ENCODE results near the gene SCRT2. TPM values are rescaled to one million over a fixed set of nuclear protein-coding genes. Genes with fewer than 3 reads are reported as not detected.
A peak's percentile ranks its signal among the peaks of the same experiment; 100 is the strongest.

SCRT2 gene
- total and polyA plus RNA-seq, 2 of the 8 experiments (the other 6 are each of a cell fraction or from before 2014, with no cell fraction given), result 0.12 to 0.34 TPM

DNA sequence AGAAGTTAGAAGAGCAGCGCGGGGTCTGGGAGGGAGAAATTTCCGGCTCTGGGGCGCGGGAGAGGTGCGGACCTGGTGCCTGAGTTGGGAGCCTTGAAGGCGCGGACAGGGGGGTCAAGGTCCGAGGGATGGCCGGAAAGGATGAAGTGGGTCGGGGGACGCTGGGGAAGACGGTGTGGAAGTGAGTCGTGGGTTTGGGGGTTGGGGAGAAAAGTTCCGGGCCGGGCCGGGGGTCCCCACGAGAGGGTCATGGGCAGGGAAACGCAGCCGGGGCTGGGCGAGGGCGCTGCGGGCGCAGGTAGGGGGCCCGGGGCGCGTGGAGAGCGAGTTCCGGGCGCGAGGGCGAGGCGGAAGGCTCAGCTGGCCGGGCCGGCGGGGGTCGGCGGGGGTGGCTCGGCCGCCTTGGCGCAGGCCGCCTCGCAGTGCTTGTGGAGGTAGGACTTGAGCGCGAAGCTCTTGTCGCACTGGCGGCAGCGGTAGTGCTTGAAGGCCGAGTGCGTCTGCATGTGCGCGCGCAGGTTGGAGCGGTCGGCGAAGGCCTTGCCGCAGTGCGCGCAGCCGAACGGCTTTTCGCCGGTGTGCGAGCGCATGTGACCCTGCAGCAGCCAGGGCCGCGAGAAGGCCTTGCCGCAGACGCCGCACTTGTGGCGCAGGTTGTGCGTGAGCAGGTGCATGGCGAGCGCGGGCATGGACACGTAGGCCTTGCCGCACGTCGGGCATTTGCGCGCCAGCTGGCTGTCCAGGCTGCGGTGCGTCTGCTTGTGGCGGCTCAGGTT, 12.1 kb downstream of the SCRT2 start:
- Histone ChIP-seq H2BK120ac (replicated peaks; ENCODE audit: low read depth, low read length) (no peak overlapping the region), H3K4me2 (ENCODE audit: insufficient read depth in 1 of 2, low read depth in 2 of 2, low read length in 2 of 2) (peak overlapping the region; percentile 4 to 58; a peak in 3 of 4 replicates), H2BK12ac (ENCODE audit: low read depth, low read length) (peak overlapping the region; percentile 96; the same call in 1 of the 2 replicates), H3K79me2 (ENCODE audit: control insufficient read depth in 1 of 2, insufficient read depth in 2 of 2, low read length in 2 of 2) (no peaks in the 10 kb centered on the region), H4K91ac (replicated peaks; ENCODE audit: insufficient read length, low read length) (peak overlapping the region; percentile 91), H2AK5ac (ENCODE audit: low read depth, low read length) (peak overlapping the region; percentile 71; the same call in 1 of the 2 replicates), H3K23ac (ENCODE audit: insufficient read length) (no peak overlapping the region), H3K27ac (ENCODE audit: low read depth, low read length) (no peak overlapping the region), H2BK5ac (ENCODE audit: low read depth, low read length) (peak overlapping the region; percentile 29; the same call in 1 of the 2 replicates), H2BK15ac (ENCODE audit: low read length) (peak overlapping the region; percentile 48; the same call in 1 of the 2 replicates), H3K9ac (replicated peaks in 1 of 4; ENCODE audit: extremely low read depth in 1 of 4, low read depth in 3 of 4, low read length in 3 of 4) (no peak overlapping the region), H3K79me1 (ENCODE audit: low read depth, low read length) (no peaks in the 10 kb centered on the region), H4K8ac (ENCODE audit: extremely low read depth, insufficient read depth, low read length) (no peak overlapping the region; the same call in 1 of the 2 replicates), H3K23me2 (ENCODE audit: low read depth, low read length) (peaks cover 3% of the 10 kb centered on the region), H3K4me3 (ENCODE audit: extremely low read depth in 1 of 4, insufficient read depth in 2 of 4, low read depth in 3 of 4, low read length in 4 of 4) (no peak overlapping the region), H3K4me1 (replicated peaks in 1 of 4; ENCODE audit: control insufficient read depth in 3 of 4, insufficient read depth in 4 of 4, low read length in 3 of 4) (peaks cover 15 to 42% (median 33%) of the 10 kb centered on the region in 4 experiments), H4K5ac (ENCODE audit: insufficient read length, low read depth, low read length) (no peak overlapping the region), H3K18ac (ENCODE audit: extremely low read depth, low read length) (peak overlapping the region; percentile 17), H3K14ac (ENCODE audit: insufficient read length) (no peak overlapping the region), H2AFZ (ENCODE audit: low read length) (no peak overlapping the region), H3K9me3 (ENCODE audit: insufficient read depth in 2 of 2, low read depth in 1 of 2, low read length in 1 of 2) (no peaks in the 10 kb centered on the region), H3K36me3 (ENCODE audit: control insufficient read depth in 2 of 4, insufficient read depth in 4 of 4, low read length in 3 of 4) (no peaks in the 10 kb centered on the region), H4K20me1 (replicated peaks in 1 of 2; ENCODE audit: control insufficient read depth in 1 of 2, insufficient read depth in 2 of 2, low read length in 2 of 2) (no peaks in the 10 kb centered on the region), H3K56ac (replicated peaks; ENCODE audit: insufficient read length, low read depth, low read length) (no peak overlapping the region), H2BK20ac (ENCODE audit: low read length) (peak overlapping the region; percentile 95; the same call in 1 of the 2 replicates), H3K4ac (replicated peaks; ENCODE audit: insufficient read length, low read depth, low read length) (no peak overlapping the region), H3K27me3 (replicated peaks in 1 of 4; ENCODE audit: control insufficient read depth in 3 of 4, extremely low read depth in 1 of 4, insufficient read depth in 3 of 4, low read length in 3 of 4) (peaks cover 8 to 38% (median 26%) of the 10 kb centered on the region in 4 experiments)
- DNase-seq (ENCODE audit: low read depth in 1 of 2, low spot score in 2 of 2), result peak in 1 of 2 experiments; percentile 74
- ChIA-PET CTCF (ENCODE audit: partially characterized antibody) (interaction anchor here (0.8 to 11.1 kb wide), 5 partner anchors 15 to 76 kb away, joined by 4 to 157 read pairs (median 10); partner anchors contain the start of genes SCRT2 and SRXN1), POLR2A (ENCODE audit: partially characterized antibody) (interaction anchor here (0.9 to 4.5 kb wide), 6 partner anchors 9 to 73 kb away, joined by 4 to 19 read pairs (median 6); partner anchors contain the start of gene SRXN1)
- no peak for FAIRE-seq
- WGBS, 2 experiments (ENCODE audit: extremely low coverage in 1 of 2, insufficient coverage in 1 of 2, insufficient read length in 1 of 2, insufficient replicate concordance in 2 of 2, low coverage in 1 of 2, low lambda C conversion rate in 2 of 2, missing lambda C conversion rate in 1 of 2), result 49% methylated on average over 45 of the region's 84 CpGs; no CpG with 5 or more reads in 1 of the 2 experiments
- TF ChIP-seq CBX5 (IDR thresholded peaks at IDR 0.05; ENCODE audit: low read depth, low read length), result no peak
- no peak for TF ChIP-seq SIX5 (IDR thresholded peaks at IDR 0.05; ENCODE audit: low read depth, low read length)
- TF ChIP-seq SAP30 (IDR thresholded peaks at IDR 0.05; ENCODE audit: insufficient read depth, insufficient replicate concordance, low read length), result no peak
- no peak for TF ChIP-seq YY1 (IDR thresholded peaks at IDR 0.05; ENCODE audit: low read depth, low read length)
- TF ChIP-seq CTBP2 (IDR thresholded peaks at IDR 0.05; ENCODE audit: borderline replicate concordance, insufficient read depth, insufficient read length, low read length), result no peak
- TF ChIP-seq BCL11A (IDR thresholded peaks at IDR 0.05; ENCODE audit: low read depth in 2 of 2, low read length in 2 of 2), result no peak
- TF ChIP-seq RNF2 (IDR thresholded peaks at IDR 0.05; ENCODE audit: borderline replicate concordance, low read depth, low read length, missing control alignments, poor library complexity, severe bottlenecking), result peak; percentile 38
- no peak for TF ChIP-seq KDM1A (IDR thresholded peaks at IDR 0.05; ENCODE audit: borderline replicate concordance, low read length)
- TF ChIP-seq, protein P1, sequence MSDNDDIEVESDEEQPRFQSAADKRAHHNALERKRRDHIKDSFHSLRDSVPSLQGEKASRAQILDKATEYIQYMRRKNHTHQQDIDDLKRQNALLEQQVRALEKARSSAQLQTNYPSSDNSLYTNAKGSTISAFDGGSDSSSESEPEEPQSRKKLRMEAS (IDR thresholded peaks at IDR 0.05), result peak; percentile 95
- no peak for TF ChIP-seq EGR1 (IDR thresholded peaks at IDR 0.05; ENCODE audit: borderline replicate concordance, low read depth, low read length)
